Neural cell (in vitro differentiated cells): ENCODE data around the gene LIN54. TPM values are rescaled to one million over a fixed set of nuclear protein-coding genes. Genes with fewer than 3 reads are reported as not detected.

ENCODE experiments used
- H2AFZ ChIP-seq: fragments of 200-600, 300-800 bp; sonication (generic), shearing (Covaris generic); 2 replicates; pipeline ENCODE4 v1.6.0; 2014; ENCODE audit warnings: low read depth, mild to moderate bottlenecking, antibody characterized with exemption, low read length, moderate library complexity
- H3F3A ChIP-seq: fragments of 200-600 bp; shearing (Covaris generic); 2 replicates; pipeline ENCODE4 v1.6.1; 2016; ENCODE audit warnings: mild to moderate bottlenecking, moderate library complexity, mixed read lengths, antibody characterized with exemption, low read length; ENCODE audit not compliant: insufficient read depth, poor library complexity, severe bottlenecking
- H3K27ac ChIP-seq: fragments of 200-600, 300-800 bp; sonication (generic), shearing (Covaris generic); 2 replicates; pipeline ENCODE4 v1.5.1; 2014; ENCODE audit warnings: mild to moderate bottlenecking, low read length, moderate library complexity
- H3K27me3 ChIP-seq: fragments of 300-800, 200-600 bp; sonication (generic), shearing (Covaris generic); 2 replicates; pipeline ENCODE4 v1.6.0; 2014; ENCODE audit warnings: mild to moderate bottlenecking, low read depth, low read length, moderate library complexity; ENCODE audit not compliant: insufficient read depth
- H3K36me3 ChIP-seq: fragments of 300-800, 200-600 bp; sonication (generic), shearing (Covaris generic); 2 replicates; pipeline ENCODE4 v1.5.1; 2014; ENCODE audit warnings: mild to moderate bottlenecking, antibody characterized with exemption, low read length, moderate library complexity; ENCODE audit not compliant: insufficient read depth
- H3K4me2 ChIP-seq: fragments of 300-800, 200-600 bp; sonication (generic), shearing (Covaris generic); 2 replicates; pipeline ENCODE4 v1.6.0; 2014; ENCODE audit warnings: mild to moderate bottlenecking, low read length
- H3K4me3 ChIP-seq: fragments of 300-800, 200-600 bp; sonication (generic), shearing (Covaris generic); 2 replicates; pipeline ENCODE4 v1.5.1; 2014; ENCODE audit warnings: mild to moderate bottlenecking, low read length, moderate library complexity
- H3K79me2 ChIP-seq: fragments of 200-600 bp; shearing (Covaris generic); replicated peaks from 2 replicates; pipeline ENCODE4 v1.6.0; 2014; ENCODE audit warnings: mild to moderate bottlenecking, low read length, moderate library complexity; ENCODE audit not compliant: insufficient read depth
- H3K9ac ChIP-seq: fragments of 300-800, 200-600 bp; sonication (generic), shearing (Covaris generic); 2 replicates; pipeline ENCODE4 v1.6.1; 2016; ENCODE audit warnings: mild to moderate bottlenecking, low read length, mixed read lengths
- H3K9me2 ChIP-seq: fragments of 200-600 bp; shearing (Covaris generic); 2 replicates; pipeline ENCODE4 v1.6.1; 2016; ENCODE audit warnings: mild to moderate bottlenecking, low read length, mixed read lengths; ENCODE audit not compliant: insufficient read depth
- H3K9me3 ChIP-seq: fragments of 200-600, 300-800 bp; sonication (generic), shearing (Covaris generic); 2 replicates; pipeline ENCODE4 v1.6.1; 2016; ENCODE audit warnings: mild to moderate bottlenecking, mixed run types, low read length, moderate library complexity, mixed read lengths
- H4K20me1 ChIP-seq: fragments of 200-600 bp; shearing (Covaris generic); 2 replicates; pipeline ENCODE4 v1.6.1; 2016; ENCODE audit warnings: mild to moderate bottlenecking, mixed run types; ENCODE audit not compliant: insufficient read depth
- EP300 ChIP-seq: fragments of 450-650 bp; conservative IDR thresholded peaks from 2 replicates; pipeline ENCODE4 v1.6.1; 2014; ENCODE audit warnings: antibody characterized with exemption, mild to moderate bottlenecking, moderate library complexity; ENCODE audit not compliant: poor library complexity, severe bottlenecking
- EZH2 ChIP-seq: fragments of 200-600, 300-800 bp; shearing (Covaris generic), sonication (generic); IDR thresholded peaks from 2 replicates; pipeline ENCODE4 v1.6.1; 2014; ENCODE audit warnings: antibody characterized with exemption, low read length, borderline replicate concordance, mild to moderate bottlenecking; ENCODE audit not compliant: insufficient read depth, poor library complexity, severe bottlenecking
- MXI1 ChIP-seq: fragments of 450-650 bp; conservative IDR thresholded peaks from 2 replicates; pipeline ENCODE4 v1.6.1; 2014; ENCODE audit warnings: antibody characterized with exemption, mild to moderate bottlenecking; ENCODE audit not compliant: poor library complexity, severe bottlenecking
- POLR2AphosphoS5 ChIP-seq: IDR thresholded peaks from 2 replicates; pipeline ENCODE4 v1.6.1; 2012
- RAD21 ChIP-seq: fragments of 450-650 bp; conservative IDR thresholded peaks from 2 replicates; pipeline ENCODE4 v1.6.1; 2014; ENCODE audit warnings: antibody characterized with exemption, mild to moderate bottlenecking, moderate library complexity
- SMC3 ChIP-seq: fragments of 450-650 bp; conservative IDR thresholded peaks from 2 replicates; pipeline ENCODE4 v1.6.1; 2014; ENCODE audit warnings: antibody characterized with exemption, mild to moderate bottlenecking, moderate library complexity; ENCODE audit not compliant: poor library complexity
- TAF1 ChIP-seq: IDR thresholded peaks from 2 replicates; pipeline ENCODE4 v1.6.1; 2012; ENCODE audit warnings: low read depth
- polyA plus RNA-seq: library from polyadenylated mRNA; depleted of rRNA; stranded (reverse); fragments of >200 nt; gene quantifications from 2 replicates; pipeline ENCODE4 v1.2.3, GENCODE V29; 2014
- TF ChIP-seq, protein P1 (sequence below): fragments of 450-650 bp; IDR thresholded peaks from 2 replicates; pipeline ENCODE4 v1.5.1; 2014; ENCODE audit warnings: antibody characterized with exemption, mild to moderate bottlenecking, moderate library complexity; ENCODE audit not compliant: poor library complexity, severe bottlenecking
- TF ChIP-seq, protein P2 (sequence below): IDR thresholded peaks from 2 replicates; pipeline ENCODE4 v1.6.1; 2012; ENCODE audit warnings: borderline replicate concordance

LIN54 gene
- polyA plus RNA-seq, 1 donor from 2014 or later: 7.3 TPM

DNA sequence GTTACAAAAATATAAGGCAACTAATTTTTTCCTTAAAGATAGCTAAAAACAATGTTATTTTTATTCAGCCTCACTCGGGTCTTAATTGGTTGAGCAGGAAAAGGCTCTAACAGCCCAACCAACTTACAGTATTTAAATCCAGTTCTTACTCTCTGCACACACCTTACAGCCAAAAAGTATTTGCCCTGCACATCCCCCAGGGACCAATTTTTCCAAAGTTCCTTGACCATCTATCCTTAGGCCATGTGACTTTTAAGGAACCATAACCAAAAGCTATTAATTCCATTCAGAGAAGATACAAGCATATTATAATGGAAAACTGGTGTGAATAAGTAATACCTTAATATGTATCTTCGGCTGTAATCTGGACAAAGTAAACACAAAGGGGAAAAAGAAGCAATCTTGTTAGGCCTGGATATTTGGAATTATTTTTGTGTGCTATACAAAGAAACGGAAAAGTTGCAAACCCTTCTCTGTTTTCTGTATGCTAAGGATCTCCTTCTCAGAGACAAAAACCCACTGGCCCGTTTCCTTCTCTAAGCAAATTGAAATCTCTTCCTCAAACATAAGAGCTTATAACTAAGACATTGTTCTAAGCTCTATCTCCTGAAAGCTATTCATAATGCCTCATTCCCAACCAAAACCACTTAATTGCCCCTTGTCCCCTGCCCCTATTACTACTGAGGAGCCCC lies 111.1 kb downstream of the LIN54 start:
- Histone ChIP-seq H3K9ac (peak overlapping the region; percentile 87), H2AFZ (peak overlapping the region; percentile 87), H3K27me3 (no peaks in the 10 kb centered on the region), H3F3A (no peaks in the 10 kb centered on the region), H3K27ac (peak overlapping the region; percentile 95), H3K36me3 (peaks cover 1% of the 10 kb centered on the region), H3K4me3 (peak overlapping the region; percentile 73), H4K20me1 (no peaks in the 10 kb centered on the region), H3K79me2 (peaks cover 64% of the 10 kb centered on the region), H3K9me2 (no peaks in the 10 kb centered on the region), H3K9me3 (no peaks in the 10 kb centered on the region), H3K4me2 (peak overlapping the region; percentile 84)
- no peak for TF ChIP-seq EZH2
- TF ChIP-seq POLR2AphosphoS5: no peak
- no peak for TF ChIP-seq MXI1
- no peak for TF ChIP-seq TAF1
- TF ChIP-seq, protein P1, sequence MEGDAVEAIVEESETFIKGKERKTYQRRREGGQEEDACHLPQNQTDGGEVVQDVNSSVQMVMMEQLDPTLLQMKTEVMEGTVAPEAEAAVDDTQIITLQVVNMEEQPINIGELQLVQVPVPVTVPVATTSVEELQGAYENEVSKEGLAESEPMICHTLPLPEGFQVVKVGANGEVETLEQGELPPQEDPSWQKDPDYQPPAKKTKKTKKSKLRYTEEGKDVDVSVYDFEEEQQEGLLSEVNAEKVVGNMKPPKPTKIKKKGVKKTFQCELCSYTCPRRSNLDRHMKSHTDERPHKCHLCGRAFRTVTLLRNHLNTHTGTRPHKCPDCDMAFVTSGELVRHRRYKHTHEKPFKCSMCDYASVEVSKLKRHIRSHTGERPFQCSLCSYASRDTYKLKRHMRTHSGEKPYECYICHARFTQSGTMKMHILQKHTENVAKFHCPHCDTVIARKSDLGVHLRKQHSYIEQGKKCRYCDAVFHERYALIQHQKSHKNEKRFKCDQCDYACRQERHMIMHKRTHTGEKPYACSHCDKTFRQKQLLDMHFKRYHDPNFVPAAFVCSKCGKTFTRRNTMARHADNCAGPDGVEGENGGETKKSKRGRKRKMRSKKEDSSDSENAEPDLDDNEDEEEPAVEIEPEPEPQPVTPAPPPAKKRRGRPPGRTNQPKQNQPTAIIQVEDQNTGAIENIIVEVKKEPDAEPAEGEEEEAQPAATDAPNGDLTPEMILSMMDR: no peak
- TF ChIP-seq EP300: no peak
- TF ChIP-seq, protein P2, sequence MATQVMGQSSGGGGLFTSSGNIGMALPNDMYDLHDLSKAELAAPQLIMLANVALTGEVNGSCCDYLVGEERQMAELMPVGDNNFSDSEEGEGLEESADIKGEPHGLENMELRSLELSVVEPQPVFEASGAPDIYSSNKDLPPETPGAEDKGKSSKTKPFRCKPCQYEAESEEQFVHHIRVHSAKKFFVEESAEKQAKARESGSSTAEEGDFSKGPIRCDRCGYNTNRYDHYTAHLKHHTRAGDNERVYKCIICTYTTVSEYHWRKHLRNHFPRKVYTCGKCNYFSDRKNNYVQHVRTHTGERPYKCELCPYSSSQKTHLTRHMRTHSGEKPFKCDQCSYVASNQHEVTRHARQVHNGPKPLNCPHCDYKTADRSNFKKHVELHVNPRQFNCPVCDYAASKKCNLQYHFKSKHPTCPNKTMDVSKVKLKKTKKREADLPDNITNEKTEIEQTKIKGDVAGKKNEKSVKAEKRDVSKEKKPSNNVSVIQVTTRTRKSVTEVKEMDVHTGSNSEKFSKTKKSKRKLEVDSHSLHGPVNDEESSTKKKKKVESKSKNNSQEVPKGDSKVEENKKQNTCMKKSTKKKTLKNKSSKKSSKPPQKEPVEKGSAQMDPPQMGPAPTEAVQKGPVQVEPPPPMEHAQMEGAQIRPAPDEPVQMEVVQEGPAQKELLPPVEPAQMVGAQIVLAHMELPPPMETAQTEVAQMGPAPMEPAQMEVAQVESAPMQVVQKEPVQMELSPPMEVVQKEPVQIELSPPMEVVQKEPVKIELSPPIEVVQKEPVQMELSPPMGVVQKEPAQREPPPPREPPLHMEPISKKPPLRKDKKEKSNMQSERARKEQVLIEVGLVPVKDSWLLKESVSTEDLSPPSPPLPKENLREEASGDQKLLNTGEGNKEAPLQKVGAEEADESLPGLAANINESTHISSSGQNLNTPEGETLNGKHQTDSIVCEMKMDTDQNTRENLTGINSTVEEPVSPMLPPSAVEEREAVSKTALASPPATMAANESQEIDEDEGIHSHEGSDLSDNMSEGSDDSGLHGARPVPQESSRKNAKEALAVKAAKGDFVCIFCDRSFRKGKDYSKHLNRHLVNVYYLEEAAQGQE: no peak
- no peak for TF ChIP-seq RAD21
- no peak for TF ChIP-seq SMC3

- peak overlapping the region; percentile 73 for H3K4me3 ChIP-seq
- H4K20me1 ChIP-seq: no peaks in the 10 kb centered on the region
- no peaks in the 10 kb centered on the region for H3K9me3 ChIP-seq
- peak overlapping the region; percentile 84 for H3K4me2 ChIP-seq
- H2AFZ ChIP-seq: no peak overlapping the region
- H3F3A ChIP-seq: no peaks in the 10 kb centered on the region
- TF ChIP-seq SMC3 (no peak), EZH2 (no peak), EP300 (no peak)
- TF ChIP-seq, protein P1: peak; percentile 39
- no peaks in the 10 kb centered on the region for H3K9me2 ChIP-seq
- no peak overlapping the region for H3K27ac ChIP-seq
- peaks cover 3% of the 10 kb centered on the region for H3K36me3 ChIP-seq
- H3K9ac ChIP-seq: peak overlapping the region; percentile 87
- no peaks in the 10 kb centered on the region for H3K27me3 ChIP-seq
- H3K79me2 ChIP-seq: peaks cover 66% of the 10 kb centered on the region
Observed at GRCh38 chr4:82898322-82899243, 112.0 kb downstream of the LIN54 start.
